ENCODE data around the gene CCDC85B. TPM values are rescaled to one million over a fixed set of nuclear protein-coding genes. Genes with fewer than 3 reads are reported as not detected.

The CCDC85B gene
- total and polyA plus RNA-seq, 2 of the 13 experiments (the other 11 are each of a cell fraction or from before 2014, with no cell fraction given): 8.2 to 19.5 TPM

- TF ChIP-seq HNF1A (IDR thresholded peaks at IDR 0.05; ENCODE audit: low read depth) (no peak), HNF1A (CRISPR knock-in tag; IDR thresholded peaks at IDR 0.05; ENCODE audit: borderline replicate concordance) (peak; percentile 54; the same call in 1 of the 2 replicates), ZNF224 (CRISPR knock-in tag; IDR thresholded peaks at IDR 0.05) (no peak), SMAD1 (CRISPR knock-in tag; IDR thresholded peaks at IDR 0.05; ENCODE audit: borderline replicate concordance, low read depth) (no peak), ISL2 (CRISPR knock-in tag; IDR thresholded peaks at IDR 0.05) (peak; percentile 75), ZNF740 (CRISPR knock-in tag; IDR thresholded peaks at IDR 0.05) (peak; percentile 34; the same call in 1 of the 2 replicates), MTERF4 (CRISPR knock-in tag; IDR thresholded peaks at IDR 0.05) (peak; percentile 92; the same call in 1 of the 2 replicates), ZNF503 (CRISPR knock-in tag; IDR thresholded peaks at IDR 0.05) (peak; percentile 88), PCBP1 (IDR thresholded peaks at IDR 0.05; ENCODE audit: borderline replicate concordance, low read depth, low read length) (0 out of 2 replicates have a peak, but pooled peaks have one; percentile 68), ZNF30 (CRISPR knock-in tag; IDR thresholded peaks at IDR 0.05) (no peak), ZNF558 (CRISPR knock-in tag; IDR thresholded peaks at IDR 0.05; ENCODE audit: borderline replicate concordance) (no peak), RXRB (CRISPR knock-in tag; IDR thresholded peaks at IDR 0.05; ENCODE audit: borderline replicate concordance) (peak; percentile 70; the same call in 1 of the 2 replicates), FOXO4 (CRISPR knock-in tag; conservative IDR thresholded peaks at IDR 0.05) (0 out of 2 replicates have a peak, but pooled peaks have one; percentile 7), CENPT (CRISPR knock-in tag; IDR thresholded peaks at IDR 0.05; ENCODE audit: low read depth) (no peak; the same call in 1 of the 2 replicates), MYNN (CRISPR knock-in tag; IDR thresholded peaks at IDR 0.05; ENCODE audit: low read depth) (no peak), ZNF12 (CRISPR knock-in tag; IDR thresholded peaks at IDR 0.05) (peak; percentile 42; the same call in 1 of the 2 replicates), ZNF780A (CRISPR knock-in tag; IDR thresholded peaks at IDR 0.05) (no peak), BRCA1 (CRISPR knock-in tag; IDR thresholded peaks at IDR 0.05) (0 out of 2 replicates have a peak, but pooled peaks have one; percentile 37), SNAPC2 (CRISPR knock-in tag; IDR thresholded peaks at IDR 0.05) (no peak), ETS1 (CRISPR knock-in tag; IDR thresholded peaks at IDR 0.05) (no peak)
These were observed 28.7 kb downstream of the CCDC85B start, which contains the start of gene DRAP1 (continued) for GRCh38 chr11:65919141-65919572.

Measured in HepG2 (cell line).